PC-9 (cell line): ENCODE data around the gene SPEN. TPM values are rescaled to one million over a fixed set of nuclear protein-coding genes. Genes with fewer than 3 reads are reported as not detected.
"Not testable (repeated sequence)": the region's sequence is repeated elsewhere in the genome, so short reads cannot be mapped to it uniquely, and the experiment has no call there.

Experiments
- BruUV-seq: library from RNA; stranded (reverse); fragments of 400-500 nt; replicated peaks from 2 replicates; lab custom pipeline; 2021; lab: Mats Ljungman, UMichigan
- CTCF ChIA-PET: fragments of 300-600 bp; sonication (Branson Sonifier 250); formaldehyde crosslinking; loops from one replicate; lab custom pipeline; 2022; ENCODE audit warnings: antibody characterized with exemption; lab: Charles Lee
- POLR2A ChIA-PET: fragments of 300-600 bp; sonication (Branson Sonifier 250); formaldehyde crosslinking; loops from one replicate; lab custom pipeline; 2022; ENCODE audit warnings: antibody characterized with exemption; ENCODE audit not compliant: unreplicated experiment; lab: Charles Lee
- DNase-seq, 2 experiments: peaks; one replicate each; pipeline versions ENCODE4 v3.0.0 to v3.0.0-alpha.2; 2015 to 2022; ENCODE audit warnings: mixed read lengths in 1 of 2
- H2AFZ ChIP-seq: fragments of 200-600 bp; sonication (generic); 2 replicates; pipeline ENCODE4 v1.8.1; 2017; ENCODE audit warnings: antibody characterized with exemption
- H3F3A ChIP-seq: fragments of 200-600 bp; sonication (generic); 2 replicates; pipeline ENCODE4 v1.8.1; 2017; ENCODE audit warnings: antibody characterized with exemption, mild to moderate bottlenecking, low read depth; ENCODE audit not compliant: insufficient read depth
- H3K27ac ChIP-seq: fragments of 200-600 bp; sonication (generic); 2 replicates; pipeline ENCODE4 v1.6.1; 2016; ENCODE audit warnings: mixed run types
- H3K27me3 ChIP-seq: fragments of 200-600 bp; sonication (generic); 2 replicates; pipeline ENCODE4 v1.6.1; 2016; ENCODE audit warnings: low read depth, mixed run types; ENCODE audit not compliant: insufficient read depth
- H3K36me3 ChIP-seq: fragments of 200-600 bp; sonication (generic); 2 replicates; pipeline ENCODE4 v1.6.1; 2016; ENCODE audit warnings: low read depth, mixed run types
- H3K4me1 ChIP-seq: fragments of 200-600 bp; sonication (generic); replicated peaks from 2 replicates; pipeline ENCODE4 v1.6.1; 2016; ENCODE audit warnings: mixed run types; ENCODE audit not compliant: insufficient read depth
- H3K4me2 ChIP-seq: fragments of 200-600 bp; sonication (generic); 2 replicates; pipeline ENCODE4 v1.6.1; 2017; ENCODE audit warnings: mixed run types
- H3K4me3 ChIP-seq: fragments of 200-600 bp; sonication (generic); 2 replicates; pipeline ENCODE4 v1.6.1; 2016; ENCODE audit warnings: mixed run types
- H3K79me2 ChIP-seq: fragments of 200-600 bp; sonication (generic); 2 replicates; pipeline ENCODE4 v1.6.1; 2017; ENCODE audit warnings: low read depth, mixed run types
- H3K9me2 ChIP-seq: fragments of 200-600 bp; sonication (generic); 2 replicates; pipeline ENCODE4 v1.8.1; 2017; ENCODE audit warnings: mild to moderate bottlenecking; ENCODE audit not compliant: insufficient read depth
- H3K9me3 ChIP-seq: fragments of 200-600 bp; sonication (generic); 2 replicates; pipeline ENCODE4 v1.8.1; 2016; ENCODE audit warnings: low read depth; ENCODE audit not compliant: insufficient read depth
- H4K20me1 ChIP-seq: fragments of 200-600 bp; sonication (generic); 2 replicates; pipeline ENCODE4 v1.8.1; 2017; ENCODE audit not compliant: insufficient read depth
- CTCF ChIP-seq: fragments of 200-600 bp; sonication (generic); conservative IDR thresholded peaks from 2 replicates; pipeline ENCODE4 v1.6.1; 2017; ENCODE audit warnings: mixed run types, antibody characterized with exemption, mild to moderate bottlenecking, moderate library complexity
- EZH2 ChIP-seq: fragments of 200-600 bp; sonication (generic); IDR thresholded peaks from 2 replicates; pipeline ENCODE4 v1.8.0; 2017; ENCODE audit warnings: antibody characterized with exemption, low read depth
- intact Hi-C: fragments of 100-400 bp; cut with micrococcal nuclease; formaldehyde crosslinking; loops from one replicate; pipeline ENCODE4 v1.10.0; 2022; ENCODE audit not compliant: unreplicated experiment
- total RNA-seq: library from RNA; stranded (reverse); gene quantifications from 2 replicates; pipeline ENCODE4 v1.2.3, GENCODE V29; 2021

SPEN gene
- total RNA-seq, 1 experiment from 2014 or later = 46.8 TPM

DNA sequence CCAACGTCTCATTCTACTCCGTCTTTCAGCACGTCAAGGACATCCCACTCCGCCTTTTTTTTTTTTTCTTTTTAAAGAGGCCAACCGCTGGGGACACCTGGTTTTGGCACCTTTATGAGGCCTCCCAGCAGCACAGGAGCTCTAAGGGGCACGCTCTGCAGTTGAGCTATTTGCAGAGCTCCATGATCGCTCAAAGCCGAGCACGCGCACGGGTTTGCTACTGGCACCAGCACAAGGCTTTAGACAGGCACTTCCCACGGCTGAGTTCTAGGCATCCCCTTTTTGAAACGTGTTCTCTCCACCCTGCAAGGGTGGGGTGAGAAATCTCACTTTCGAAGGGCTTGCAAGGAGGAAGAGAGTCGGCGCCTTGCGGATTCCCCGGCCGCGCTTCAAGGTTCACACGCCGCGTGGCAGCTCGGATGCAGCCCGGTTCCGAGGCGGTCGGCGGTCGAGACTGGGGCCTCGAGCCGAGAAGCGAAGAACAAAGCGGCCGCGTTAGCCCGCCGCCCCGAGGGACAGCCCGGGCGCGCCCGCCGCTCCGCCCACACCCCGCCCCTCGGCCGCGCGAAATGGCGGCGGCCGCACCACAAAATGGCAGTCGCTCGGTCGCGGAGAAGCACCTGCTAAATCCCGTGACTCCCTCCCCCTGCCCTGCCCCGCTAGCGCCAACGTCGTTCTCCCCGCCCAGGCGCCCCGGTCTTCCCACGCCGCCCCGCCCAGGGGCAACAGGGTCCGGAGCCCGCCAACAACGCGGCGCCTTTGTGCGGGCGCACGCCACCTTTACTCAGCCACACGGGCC lies 12.9 kb upstream of the SPEN start:
- Histone ChIP-seq H3K4me1 (peaks cover 19% of the 10 kb centered on the region), H3K9me2 (no peaks in the 10 kb centered on the region), H3K79me2 (peaks cover 20% of the 10 kb centered on the region), H3K4me3 (peak overlapping the region; percentile 91), H3K4me2 (peak overlapping the region; percentile 97), H3K27me3 (no peaks in the 10 kb centered on the region), H3F3A (peaks cover 40% of the 10 kb centered on the region), H2AFZ (peak overlapping the region; percentile 89), H3K9me3 (no peaks in the 10 kb centered on the region), H3K27ac (peak overlapping the region; percentile 100), H3K36me3 (no peaks in the 10 kb centered on the region), H4K20me1 (no peaks in the 10 kb centered on the region)
- ChIA-PET CTCF (interaction anchor here (0.6 to 0.7 kb wide), 2 partner anchors 13 to 401 kb away, joined by 3 to 7 read pairs; no protein-coding TSS in a partner anchor), POLR2A (interaction anchor here (0.5 to 1.0 kb wide), 7 partner anchors 31 to 1398 kb away, joined by 3 to 14 read pairs (median 5); no protein-coding TSS in a partner anchor)
- BruUV-seq = TSS peak; percentile 38
- DNase-seq = peak; percentile 82 to 91
- no peak for TF ChIP-seq CTCF
- intact Hi-C loops = loop anchor here (1.0 kb wide), 2 partner anchors 13 to 309 kb away; partner anchors contain the start of gene SPEN

DNA sequence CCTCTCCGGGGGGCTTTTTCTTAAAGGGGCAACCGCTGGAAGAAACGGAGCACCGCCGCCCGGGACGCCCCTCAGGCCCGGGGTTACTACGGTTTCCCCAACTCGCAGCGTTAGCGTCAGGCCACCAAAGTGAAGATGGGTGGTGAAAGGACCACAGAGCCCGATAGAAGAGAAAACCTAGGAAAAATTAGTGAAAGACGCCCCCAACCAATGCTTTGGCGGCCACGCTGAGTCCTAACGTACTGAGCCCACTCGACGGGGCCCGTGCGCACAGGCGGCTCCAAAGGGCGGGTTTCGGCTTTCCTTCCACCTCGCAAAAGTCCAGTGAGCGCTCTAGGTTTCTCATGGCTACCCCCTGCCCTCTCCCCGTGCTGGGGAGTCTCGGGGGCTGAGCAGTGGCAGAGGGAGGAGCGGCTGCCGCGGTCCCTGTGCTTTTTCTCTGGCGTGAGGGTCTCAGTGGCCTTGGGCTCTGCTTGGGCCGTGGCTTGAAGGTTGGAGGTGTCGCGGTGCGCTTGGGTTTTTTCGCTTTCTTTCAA lies 12.2 kb upstream of the SPEN start:
- TSS peak; percentile 56 for BruUV-seq
- no peak for TF ChIP-seq EZH2
- no peak for TF ChIP-seq CTCF
- Histone ChIP-seq H3K27me3 (no peaks in the 10 kb centered on the region), H3K4me3 (peak overlapping the region; percentile 91), H2AFZ (peak overlapping the region; percentile 35), H3F3A (peaks cover 35% of the 10 kb centered on the region), H3K36me3 (no peaks in the 10 kb centered on the region), H3K27ac (peak overlapping the region; percentile 100), H4K20me1 (no peaks in the 10 kb centered on the region), H3K4me2 (peak overlapping the region; percentile 97), H3K4me1 (peaks cover 12% of the 10 kb centered on the region), H3K79me2 (peaks cover 20% of the 10 kb centered on the region), H3K9me3 (no peaks in the 10 kb centered on the region), H3K9me2 (no peaks in the 10 kb centered on the region)
- intact Hi-C loops = loop anchor here (1.0 kb wide), 1 partner anchor 12 kb away; the partner anchor contains the start of gene SPEN
- ChIA-PET POLR2A (interaction anchor here (0.6 kb wide), 1 partner anchor 36 kb away, joined by 3 read pairs; no protein-coding TSS in a partner anchor), CTCF (interaction anchor here (0.5 kb wide), 1 partner anchor 150 kb away, joined by 6 read pairs; no protein-coding TSS in a partner anchor)
- DNase-seq = no peak

DNA sequence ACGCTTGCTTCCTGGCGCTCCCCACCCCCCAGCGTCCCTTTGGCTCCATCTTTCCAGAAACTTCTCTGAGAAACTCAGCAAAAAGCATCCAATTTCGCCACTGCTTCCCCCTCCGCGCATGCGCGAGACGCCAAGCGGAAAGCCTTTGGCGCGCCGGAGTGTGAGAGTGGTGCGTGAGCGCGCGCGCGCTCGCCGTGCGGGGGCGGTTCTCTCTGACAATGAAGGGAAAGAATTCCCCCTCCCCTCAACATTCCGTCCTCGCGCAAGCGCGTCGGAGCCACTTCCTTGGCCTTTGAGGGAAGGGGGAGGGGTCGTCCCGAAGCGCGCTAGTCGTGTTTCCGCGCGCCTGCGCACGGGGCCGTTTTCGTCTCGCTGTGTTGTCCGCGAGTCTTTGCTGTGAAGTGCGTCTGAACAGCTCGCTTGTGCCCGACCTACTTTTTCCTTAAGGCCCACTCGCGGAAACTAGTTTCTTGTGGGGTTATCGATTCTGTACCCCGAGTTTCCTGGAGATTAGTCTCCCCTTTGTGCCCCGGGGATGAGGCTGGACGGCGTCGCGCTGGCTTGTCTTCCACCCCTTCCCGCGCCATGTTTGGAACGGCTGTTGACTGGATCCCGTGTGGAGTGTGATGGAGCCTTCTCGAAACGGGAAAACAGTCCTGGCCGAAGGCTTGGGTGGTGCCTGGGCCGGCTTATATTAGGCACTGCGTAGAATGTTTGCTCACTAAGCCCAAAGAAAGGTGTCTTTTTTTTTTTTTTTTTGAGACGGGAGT lies 11.6 kb upstream of the SPEN start:
- peak overlapping the region; percentile 91 for H3K4me3 ChIP-seq
- peak overlapping the region; percentile 97 for H3K4me2 ChIP-seq
- peak overlapping the region; percentile 82 for H2AFZ ChIP-seq
- CTCF ChIA-PET = interaction anchor here (0.5 kb wide), 1 partner anchor 150 kb away, joined by 6 read pairs; no protein-coding TSS in a partner anchor
- H3K79me2 ChIP-seq = peaks cover 20% of the 10 kb centered on the region
- BruUV-seq = no TSS peak
- POLR2A ChIA-PET = interaction anchor here (0.6 kb wide), 1 partner anchor 37 kb away, joined by 3 read pairs; no protein-coding TSS in a partner anchor
- H3K4me1 ChIP-seq = peaks cover 12% of the 10 kb centered on the region
- TF ChIP-seq CTCF (no peak), EZH2 (no peak)
- H3K9me2 ChIP-seq = no peaks in the 10 kb centered on the region
- H3K9me3 ChIP-seq = no peaks in the 10 kb centered on the region
- peak; percentile 90 to 98 for DNase-seq
- H3F3A ChIP-seq = peaks cover 28% of the 10 kb centered on the region
- H3K27ac ChIP-seq = peak overlapping the region; percentile 100
- no peaks in the 10 kb centered on the region for H3K36me3 ChIP-seq
- H4K20me1 ChIP-seq = no peaks in the 10 kb centered on the region
- H3K27me3 ChIP-seq = no peaks in the 10 kb centered on the region
- intact Hi-C loops = loop anchor here (1.0 kb wide), 1 partner anchor 11 kb away; the partner anchor contains the start of gene SPEN

DNA sequence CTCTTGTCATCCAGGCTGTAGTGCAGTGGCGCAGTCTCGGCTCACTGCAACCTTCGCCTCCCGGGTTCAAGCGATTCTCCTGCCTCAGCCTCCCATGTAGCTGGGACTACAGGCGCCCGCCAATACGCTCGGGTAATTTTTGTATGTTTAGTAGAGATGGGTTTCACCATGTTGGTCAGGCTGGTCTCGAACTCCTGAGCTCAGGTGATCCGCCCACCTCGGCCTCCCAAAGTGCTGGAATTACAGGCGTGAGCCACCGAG lies 11.1 kb upstream of the SPEN start:
- Histone ChIP-seq H3K79me2 (peaks cover 20% of the 10 kb centered on the region), H3K4me1 (peaks cover 12% of the 10 kb centered on the region), H3K4me3 (peak overlapping the region; percentile 63; the same call in 1 of the 2 replicates), H3F3A (peaks cover 27% of the 10 kb centered on the region), H2AFZ (peak overlapping the region; percentile 82; the same call in 1 of the 2 replicates), H3K27ac (peak overlapping the region; percentile 82), H3K4me2 (peak overlapping the region; percentile 81)
- BruUV-seq, H3K9me3 ChIP-seq, DNase-seq, H3K36me3 ChIP-seq, H3K9me2 ChIP-seq, CTCF ChIA-PET, H4K20me1 ChIP-seq, intact Hi-C loops, H3K27me3 ChIP-seq: not testable (repeated sequence)
- POLR2A ChIA-PET = interaction anchor here (0.6 kb wide), 1 partner anchor 11 kb away, joined by 12 read pairs; the partner anchor contains the start of gene SPEN
